WI38 (cell line): ENCODE data around the gene MROH2A.

ENCODE experiments used
- H3K4me3 ChIP-seq: 2 replicates; pipeline ENCODE4 v1.5.1; 2011; ENCODE audit warnings: low read depth, mild to moderate bottlenecking, control low read depth, low read length
- TF ChIP-seq, protein P1 (sequence below): IDR thresholded peaks from 2 replicates; pipeline ENCODE4 v1.5.1; 2012; ENCODE audit warnings: low read depth, mild to moderate bottlenecking, control low read depth, low read length

MROH2A gene

GRCh38 chr2:233789554-233789953 lies 11.4 kb downstream of the MROH2A start:
- TF ChIP-seq, protein P1, sequence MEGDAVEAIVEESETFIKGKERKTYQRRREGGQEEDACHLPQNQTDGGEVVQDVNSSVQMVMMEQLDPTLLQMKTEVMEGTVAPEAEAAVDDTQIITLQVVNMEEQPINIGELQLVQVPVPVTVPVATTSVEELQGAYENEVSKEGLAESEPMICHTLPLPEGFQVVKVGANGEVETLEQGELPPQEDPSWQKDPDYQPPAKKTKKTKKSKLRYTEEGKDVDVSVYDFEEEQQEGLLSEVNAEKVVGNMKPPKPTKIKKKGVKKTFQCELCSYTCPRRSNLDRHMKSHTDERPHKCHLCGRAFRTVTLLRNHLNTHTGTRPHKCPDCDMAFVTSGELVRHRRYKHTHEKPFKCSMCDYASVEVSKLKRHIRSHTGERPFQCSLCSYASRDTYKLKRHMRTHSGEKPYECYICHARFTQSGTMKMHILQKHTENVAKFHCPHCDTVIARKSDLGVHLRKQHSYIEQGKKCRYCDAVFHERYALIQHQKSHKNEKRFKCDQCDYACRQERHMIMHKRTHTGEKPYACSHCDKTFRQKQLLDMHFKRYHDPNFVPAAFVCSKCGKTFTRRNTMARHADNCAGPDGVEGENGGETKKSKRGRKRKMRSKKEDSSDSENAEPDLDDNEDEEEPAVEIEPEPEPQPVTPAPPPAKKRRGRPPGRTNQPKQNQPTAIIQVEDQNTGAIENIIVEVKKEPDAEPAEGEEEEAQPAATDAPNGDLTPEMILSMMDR = no peak
- H3K4me3 ChIP-seq = no peak overlapping the region

- TF ChIP-seq, protein P1 = no peak
- H3K4me3 ChIP-seq = no peak overlapping the region
These were observed 13.2 kb downstream of the MROH2A start for GRCh38 chr2:233791151-233791882.

- TF ChIP-seq, protein P1 = no peak
- no peak overlapping the region for H3K4me3 ChIP-seq
These were observed 13.8 kb downstream of the MROH2A start for GRCh38 chr2:233791883-233792329.

- TF ChIP-seq, protein P1 = no peak
- H3K4me3 ChIP-seq = no peak overlapping the region
These were observed 14.6 kb downstream of the MROH2A start for GRCh38 chr2:233792720-233793119.

DNA sequence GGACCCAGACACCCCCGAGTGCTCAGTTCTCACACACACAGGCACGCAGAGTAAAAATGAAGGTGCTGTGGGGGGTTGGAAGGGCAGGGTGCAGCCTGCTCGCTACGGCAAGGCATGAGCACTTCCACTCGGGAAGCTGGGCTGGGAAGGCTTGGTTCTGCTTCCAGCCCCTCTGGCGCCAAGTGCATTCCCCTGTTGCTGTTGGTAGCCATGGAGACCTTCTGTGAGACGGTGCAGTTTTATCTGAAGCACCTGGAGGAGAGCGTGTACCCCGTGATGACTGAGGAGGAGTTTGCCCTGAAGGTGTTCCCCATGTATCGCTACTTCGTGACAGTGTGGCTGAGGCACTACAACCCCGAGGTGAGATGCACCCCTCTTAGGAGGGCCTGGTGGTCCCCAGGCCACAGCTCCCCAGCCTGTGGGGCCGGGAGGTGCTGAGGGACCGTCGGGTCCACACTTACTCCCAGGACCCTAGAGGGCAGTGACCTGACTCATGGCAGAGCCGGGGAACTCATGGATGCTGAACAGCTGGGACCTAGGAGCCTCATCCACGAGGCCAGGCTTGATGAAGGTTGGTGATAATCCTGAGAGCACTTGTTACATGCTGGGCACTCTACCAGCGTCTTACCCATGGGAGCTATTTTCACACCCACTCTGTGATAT lies 15.5 kb downstream of the MROH2A start:
- TF ChIP-seq, protein P1 = no peak
- H3K4me3 ChIP-seq = no peak overlapping the region

DNA sequence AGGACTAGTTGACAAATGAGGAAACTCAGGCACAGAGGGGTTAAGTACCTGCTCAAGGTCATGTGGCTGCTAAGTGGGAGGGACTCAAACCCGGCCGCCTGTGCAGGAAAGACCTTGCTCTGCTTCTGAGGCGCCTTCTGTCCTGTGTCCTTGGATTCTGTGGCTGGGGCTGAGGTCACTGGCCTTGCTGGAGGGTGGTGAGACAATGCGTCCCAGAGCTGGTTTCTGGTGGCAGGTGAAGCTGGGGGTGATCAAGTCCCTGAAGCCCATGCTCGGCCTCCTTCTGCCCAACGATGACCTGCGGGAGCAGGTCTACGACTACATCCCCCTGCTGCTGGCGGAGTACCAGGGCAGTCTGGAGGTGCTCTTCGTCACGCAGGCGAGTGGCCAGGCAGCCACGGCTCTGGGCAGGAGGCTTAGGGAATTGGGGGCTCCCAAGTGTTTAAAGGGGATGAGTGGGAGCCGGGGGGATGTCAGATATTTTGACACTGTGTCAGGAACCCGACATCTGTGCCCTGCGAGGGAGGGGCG lies 16.1 kb downstream of the MROH2A start:
- no peak overlapping the region for H3K4me3 ChIP-seq
- TF ChIP-seq, protein P1 = no peak

DNA sequence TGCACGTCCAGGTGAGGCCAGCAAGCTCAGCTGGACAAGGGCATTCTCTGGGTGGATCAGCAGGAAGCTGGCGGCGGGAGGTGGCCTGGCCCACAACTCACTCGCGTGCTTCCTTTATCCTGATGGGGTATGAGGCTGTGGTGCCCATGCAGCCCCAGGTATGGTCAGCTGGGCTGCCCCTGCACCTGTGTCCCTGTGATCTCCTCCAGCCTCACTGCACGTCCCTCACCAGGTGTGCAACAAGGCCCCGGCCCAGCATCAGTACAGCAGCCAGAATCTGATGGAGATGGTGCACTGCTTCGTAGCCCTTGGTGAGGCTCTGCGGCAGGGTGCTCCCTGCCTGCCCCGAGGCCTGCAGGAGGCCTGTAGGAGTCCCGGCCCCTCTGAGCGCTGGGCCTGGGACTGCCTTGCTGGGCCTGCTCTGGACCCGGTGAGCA lies 17.6 kb downstream of the MROH2A start:
- TF ChIP-seq, protein P1 = no peak
- no peak overlapping the region for H3K4me3 ChIP-seq
